ENCODE measurements around the gene RBFOX1. TPM values are rescaled to one million over a fixed set of nuclear protein-coding genes. Genes with fewer than 3 reads are reported as not detected.

Gene RBFOX1
- total RNA-seq, 4 donors from 2014 or later = 0.16 TPM; not detected in 3

DNA sequence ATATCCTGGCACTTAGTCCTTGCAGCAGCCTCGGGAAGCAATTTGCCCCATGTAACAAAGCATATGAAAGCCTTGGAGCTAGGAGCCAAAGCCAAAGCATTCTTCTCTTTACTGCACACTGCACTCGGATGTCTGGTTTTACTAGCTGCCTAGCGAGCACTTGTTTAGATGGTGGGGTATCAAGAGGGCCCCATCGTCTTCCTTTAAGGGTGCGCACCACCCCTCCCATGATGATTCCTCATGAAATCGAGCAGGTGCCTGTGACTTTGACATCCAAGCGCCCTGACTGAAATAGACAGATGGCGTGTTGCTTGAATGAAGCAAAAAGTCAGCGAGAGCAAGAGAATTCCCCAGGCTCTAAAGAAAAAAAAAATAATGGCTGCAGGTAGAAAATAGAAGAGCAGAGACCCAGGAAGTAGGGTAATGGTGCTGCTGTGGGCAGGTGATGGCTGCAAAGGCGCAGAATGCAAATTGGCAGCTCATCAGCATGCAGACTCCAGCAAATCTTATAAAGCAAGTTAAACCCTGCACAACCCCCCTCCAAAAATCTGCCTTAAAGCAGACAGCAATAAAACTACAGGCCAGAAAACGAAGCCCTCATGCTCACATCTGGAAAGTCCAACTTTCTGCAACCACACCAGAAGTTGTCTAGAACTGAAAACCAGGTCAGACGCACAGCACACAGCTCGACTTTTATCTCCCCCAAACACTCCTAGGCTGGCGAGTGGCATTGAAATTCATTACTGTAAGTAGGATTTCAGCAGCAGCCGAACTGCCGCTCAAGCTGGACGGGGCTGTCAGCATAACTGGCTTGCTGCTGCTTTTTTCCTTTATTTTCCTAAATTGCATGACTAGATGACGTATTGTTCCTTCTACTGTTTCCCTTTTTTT, 384.3 kb downstream of the RBFOX1 start:
- TF ChIP-seq, protein P1, sequence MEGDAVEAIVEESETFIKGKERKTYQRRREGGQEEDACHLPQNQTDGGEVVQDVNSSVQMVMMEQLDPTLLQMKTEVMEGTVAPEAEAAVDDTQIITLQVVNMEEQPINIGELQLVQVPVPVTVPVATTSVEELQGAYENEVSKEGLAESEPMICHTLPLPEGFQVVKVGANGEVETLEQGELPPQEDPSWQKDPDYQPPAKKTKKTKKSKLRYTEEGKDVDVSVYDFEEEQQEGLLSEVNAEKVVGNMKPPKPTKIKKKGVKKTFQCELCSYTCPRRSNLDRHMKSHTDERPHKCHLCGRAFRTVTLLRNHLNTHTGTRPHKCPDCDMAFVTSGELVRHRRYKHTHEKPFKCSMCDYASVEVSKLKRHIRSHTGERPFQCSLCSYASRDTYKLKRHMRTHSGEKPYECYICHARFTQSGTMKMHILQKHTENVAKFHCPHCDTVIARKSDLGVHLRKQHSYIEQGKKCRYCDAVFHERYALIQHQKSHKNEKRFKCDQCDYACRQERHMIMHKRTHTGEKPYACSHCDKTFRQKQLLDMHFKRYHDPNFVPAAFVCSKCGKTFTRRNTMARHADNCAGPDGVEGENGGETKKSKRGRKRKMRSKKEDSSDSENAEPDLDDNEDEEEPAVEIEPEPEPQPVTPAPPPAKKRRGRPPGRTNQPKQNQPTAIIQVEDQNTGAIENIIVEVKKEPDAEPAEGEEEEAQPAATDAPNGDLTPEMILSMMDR (IDR thresholded peaks at IDR 0.05; ENCODE audit: low read depth) = no peak

DNA sequence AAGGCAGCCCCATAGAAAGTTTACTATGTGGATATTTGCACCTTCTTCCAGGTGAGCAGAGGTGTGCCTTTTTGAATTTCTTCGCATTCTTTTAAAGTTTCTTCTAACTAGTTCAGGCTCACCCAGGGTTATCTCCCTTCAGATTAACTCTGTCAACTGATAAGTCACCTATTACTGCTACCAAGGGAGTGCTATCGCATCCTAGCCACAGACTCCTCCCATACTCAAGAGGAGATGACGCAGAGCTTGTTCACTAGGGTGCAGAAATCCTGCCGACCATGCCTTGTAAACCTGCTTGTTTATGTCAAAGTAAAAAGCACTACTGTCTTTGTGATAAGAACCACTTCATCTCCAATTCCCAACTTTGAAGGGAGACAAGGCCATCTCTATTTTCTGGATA, 390.1 kb downstream of the RBFOX1 start:
- TF ChIP-seq, protein P1 (IDR thresholded peaks at IDR 0.05; ENCODE audit: low read depth) = no peak

DNA sequence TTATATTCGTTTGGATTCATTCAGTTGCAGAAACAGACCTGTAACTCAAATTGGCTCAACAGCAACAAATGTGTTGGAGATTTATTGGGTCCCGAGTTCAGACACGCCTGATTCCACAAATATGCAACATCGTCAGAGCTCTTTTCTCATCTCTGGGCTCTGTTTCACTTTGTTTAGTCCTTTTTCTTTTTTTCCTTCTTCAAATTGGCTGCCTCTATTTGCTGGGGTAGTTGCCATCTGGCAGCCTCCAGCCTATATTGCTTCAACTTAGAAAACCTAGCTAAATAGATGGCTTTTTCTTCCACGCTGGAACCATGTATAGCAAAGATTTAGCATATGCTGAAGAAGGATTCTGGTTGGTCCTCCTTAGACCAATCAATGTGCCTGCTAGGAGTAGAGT, 398.5 kb downstream of the RBFOX1 start:
- TF ChIP-seq, protein P1 (IDR thresholded peaks at IDR 0.05; ENCODE audit: low read depth) = no peak

DNA sequence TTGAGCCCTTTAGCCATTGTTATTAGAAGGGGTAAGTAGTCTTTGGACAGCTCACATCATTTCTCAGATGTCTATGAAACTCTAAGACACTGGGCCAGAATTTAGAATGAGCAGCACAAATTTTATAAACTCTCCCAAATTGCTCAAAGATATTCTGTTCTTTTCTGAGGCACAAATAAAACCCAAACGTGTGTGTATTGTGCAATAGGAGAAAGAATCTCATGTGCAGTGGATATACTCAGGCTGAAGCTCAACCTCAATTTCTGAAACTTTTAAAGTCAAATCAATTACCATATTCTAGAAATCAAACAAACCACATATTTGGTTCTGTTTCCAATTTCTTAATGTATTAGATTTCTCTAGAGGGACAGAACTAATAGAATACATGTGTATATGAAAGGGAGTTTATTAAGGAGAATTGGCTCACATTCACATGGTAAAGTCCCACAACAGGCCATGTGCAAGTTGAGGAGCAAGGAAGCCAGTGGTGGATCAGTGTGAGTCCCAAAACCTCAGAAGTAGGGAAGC, 403.6 kb downstream of the RBFOX1 start:
- TF ChIP-seq, protein P1 (IDR thresholded peaks at IDR 0.05; ENCODE audit: low read depth) = no peak

DNA sequence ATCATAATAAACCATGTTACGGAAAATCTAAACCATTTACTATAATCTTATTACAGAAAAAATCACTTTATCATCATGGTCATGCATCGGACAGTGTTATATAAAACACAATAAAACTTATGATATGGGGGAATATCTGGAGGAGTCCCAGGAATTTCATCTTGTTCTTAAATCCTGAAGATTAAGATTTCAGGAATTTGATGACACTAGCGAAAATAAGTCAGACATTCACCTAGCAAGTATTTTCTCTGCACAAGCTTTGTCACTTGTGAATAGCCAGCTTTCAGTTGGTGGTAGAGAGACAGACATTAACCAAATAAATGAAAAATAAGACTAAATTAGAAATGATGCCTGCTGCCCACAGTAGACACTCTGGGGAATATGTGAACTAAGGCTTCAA, 410.0 kb downstream of the RBFOX1 start:
- TF ChIP-seq, protein P1 (IDR thresholded peaks at IDR 0.05; ENCODE audit: low read depth) = no peak

DNA sequence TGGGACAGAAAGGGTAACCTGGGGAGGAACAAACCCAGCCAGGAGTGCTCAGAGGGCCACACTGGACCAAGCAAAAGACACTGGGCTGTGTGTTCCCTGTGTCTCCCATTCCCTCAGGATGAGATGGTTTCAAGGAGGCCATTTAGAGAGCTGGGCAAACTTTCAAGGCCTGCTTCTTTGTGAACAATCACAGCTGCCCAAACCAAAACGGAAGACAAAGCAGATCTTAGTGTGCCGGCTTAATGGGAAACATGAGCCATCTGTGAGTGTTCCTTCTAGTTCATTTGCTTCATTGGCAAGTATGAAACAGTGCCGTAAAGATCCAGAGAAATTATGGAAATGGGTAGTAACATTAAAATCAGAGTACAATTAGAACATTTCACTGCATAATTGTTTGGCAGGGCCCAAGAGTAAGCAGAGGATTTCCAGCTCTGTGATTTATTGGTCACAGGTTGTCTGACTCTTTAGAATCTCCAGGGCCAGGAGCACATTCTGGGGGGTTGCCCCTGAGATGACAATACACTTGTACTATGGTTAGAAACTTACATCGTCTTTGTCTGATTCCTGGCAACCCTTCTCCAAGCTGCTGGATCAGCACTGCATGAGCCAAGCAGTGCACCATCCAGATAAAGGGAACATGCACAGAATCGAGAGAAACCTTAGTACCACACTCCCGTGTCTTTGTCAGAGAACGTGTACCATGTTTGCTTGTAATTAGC, 412.1 kb downstream of the RBFOX1 start:
- TF ChIP-seq, protein P1 (IDR thresholded peaks at IDR 0.05; ENCODE audit: low read depth) = no peak

DNA sequence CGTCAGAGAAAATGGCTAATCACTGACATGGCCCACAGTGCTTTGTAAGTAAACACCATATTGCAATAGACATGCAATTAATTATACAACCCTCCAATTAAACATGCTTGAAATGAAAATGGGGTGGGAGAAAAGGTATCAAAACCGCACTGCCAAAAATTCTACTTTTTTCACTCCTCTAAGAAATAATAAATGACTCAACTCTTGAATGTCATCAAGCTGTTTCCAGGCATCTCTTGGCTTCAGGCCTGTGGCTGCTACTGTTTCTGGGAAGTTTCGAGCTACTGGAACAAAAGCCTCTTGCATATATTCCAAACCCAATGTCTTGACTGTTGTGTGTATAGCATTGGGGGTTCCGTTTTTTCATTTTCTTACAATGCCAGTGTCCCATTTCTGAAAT, 412.6 kb downstream of the RBFOX1 start:
- TF ChIP-seq, protein P1 (IDR thresholded peaks at IDR 0.05; ENCODE audit: low read depth) = no peak

All from subcutaneous adipose tissue (tissue), 4 donors.